IPS-15b (cell line): ENCODE results near the gene VPS52.

Source experiments
- H3K27me3 ChIP-seq: one replicate; pipeline ENCODE4 v1.6.1; 2013; ENCODE audit warnings: low read length; ENCODE audit not compliant: control insufficient read depth, insufficient read depth
- H3K36me3 ChIP-seq: one replicate; pipeline ENCODE4 v1.6.1; 2013; ENCODE audit warnings: low read length; ENCODE audit not compliant: control insufficient read depth, insufficient read depth
- H3K4me1 ChIP-seq: one replicate; pipeline ENCODE4 v1.6.1; 2013; ENCODE audit warnings: mild to moderate bottlenecking, low read length; ENCODE audit not compliant: control insufficient read depth, insufficient read depth
- H3K4me3 ChIP-seq: one replicate; pipeline ENCODE4 v1.5.1; 2013; ENCODE audit warnings: low read depth, low read length
- H3K9ac ChIP-seq: one replicate; pipeline ENCODE4 v1.6.1; 2013; ENCODE audit warnings: low read depth, mild to moderate bottlenecking, low read length
- H3K9me3 ChIP-seq: one replicate; pipeline ENCODE4 v1.6.1; 2013; ENCODE audit warnings: mild to moderate bottlenecking, low read length; ENCODE audit not compliant: control insufficient read depth, insufficient read depth

Gene VPS52, protein sequence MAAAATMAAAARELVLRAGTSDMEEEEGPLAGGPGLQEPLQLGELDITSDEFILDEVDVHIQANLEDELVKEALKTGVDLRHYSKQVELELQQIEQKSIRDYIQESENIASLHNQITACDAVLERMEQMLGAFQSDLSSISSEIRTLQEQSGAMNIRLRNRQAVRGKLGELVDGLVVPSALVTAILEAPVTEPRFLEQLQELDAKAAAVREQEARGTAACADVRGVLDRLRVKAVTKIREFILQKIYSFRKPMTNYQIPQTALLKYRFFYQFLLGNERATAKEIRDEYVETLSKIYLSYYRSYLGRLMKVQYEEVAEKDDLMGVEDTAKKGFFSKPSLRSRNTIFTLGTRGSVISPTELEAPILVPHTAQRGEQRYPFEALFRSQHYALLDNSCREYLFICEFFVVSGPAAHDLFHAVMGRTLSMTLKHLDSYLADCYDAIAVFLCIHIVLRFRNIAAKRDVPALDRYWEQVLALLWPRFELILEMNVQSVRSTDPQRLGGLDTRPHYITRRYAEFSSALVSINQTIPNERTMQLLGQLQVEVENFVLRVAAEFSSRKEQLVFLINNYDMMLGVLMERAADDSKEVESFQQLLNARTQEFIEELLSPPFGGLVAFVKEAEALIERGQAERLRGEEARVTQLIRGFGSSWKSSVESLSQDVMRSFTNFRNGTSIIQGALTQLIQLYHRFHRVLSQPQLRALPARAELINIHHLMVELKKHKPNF

DNA sequence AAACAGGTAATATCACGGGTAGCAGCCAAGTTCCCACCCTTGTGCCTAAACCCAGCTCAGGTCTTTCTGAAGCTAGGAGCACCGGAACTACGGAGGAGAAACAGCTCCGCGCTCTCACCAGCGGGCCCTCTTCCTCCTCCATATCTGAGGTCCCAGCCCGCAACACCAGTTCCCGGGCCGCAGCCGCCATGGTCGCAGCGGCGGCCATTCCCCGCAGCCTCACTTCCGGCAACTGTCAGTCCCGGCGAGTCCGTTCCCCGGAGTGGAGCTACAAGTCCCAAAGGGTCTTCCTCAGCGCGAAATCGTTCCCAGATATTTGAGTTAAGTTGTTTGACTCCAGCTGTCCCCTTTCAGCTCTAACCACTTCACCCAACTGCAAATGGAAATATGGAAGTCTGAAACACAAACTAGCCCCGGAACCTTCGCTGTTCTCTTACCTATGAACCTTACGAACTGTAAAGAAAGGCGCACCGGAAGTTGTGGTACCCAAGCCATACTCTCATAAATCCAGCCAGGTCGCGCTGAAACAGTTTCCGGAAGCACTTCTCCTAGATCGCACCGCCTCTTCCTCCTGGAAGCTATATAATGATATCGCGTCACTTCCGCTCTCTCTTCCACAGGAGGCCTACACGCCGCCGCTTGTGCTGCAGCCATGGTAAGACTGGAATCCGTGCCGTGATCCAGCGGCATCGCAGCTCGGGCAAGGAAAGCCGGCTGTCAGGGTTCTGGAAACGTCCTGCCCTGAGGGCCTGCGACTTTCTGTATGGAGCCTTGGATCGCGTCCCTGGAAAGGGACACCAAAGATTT, at the start of gene VPS52, which contains the start of gene RPS18:
Gene VPS52 (minus strand): TSS at position 409 of the 807 bp plus-strand sequence. CDS start 201 bp downstream, at position 208.
Gene RPS18 (plus strand): TSS at position 608 of the 807 bp plus-strand sequence. CDS start 45 bp downstream, at position 653.
- peak within 1 kb of the TSS; percentile 100 for H3K9ac ChIP-seq
- H3K4me3 ChIP-seq = peak within 1 kb of the TSS; percentile 93
- H3K27me3 ChIP-seq = no peaks in the 10 kb centered on the region
- H3K4me1 ChIP-seq = peaks cover 12% of the 10 kb centered on the region
- peaks cover 59% of the 10 kb centered on the region for H3K36me3 ChIP-seq
- no peaks in the 10 kb centered on the region for H3K9me3 ChIP-seq

- peak overlapping the region; percentile 78 for H3K4me3 ChIP-seq
- H3K36me3 ChIP-seq = peaks cover 27% of the 10 kb centered on the region
- H3K27me3 ChIP-seq = no peaks in the 10 kb centered on the region
- no peaks in the 10 kb centered on the region for H3K9me3 ChIP-seq
- H3K4me1 ChIP-seq = peaks cover 17% of the 10 kb centered on the region
- H3K9ac ChIP-seq = no peak overlapping the region
Observed at GRCh38 chr6:33321227-33321626, 49.6 kb upstream of the VPS52 start.

GRCh38 chr6:33320315-33321181, 48.9 kb upstream of the VPS52 start:
- H3K36me3 ChIP-seq = peaks cover 30% of the 10 kb centered on the region
- H3K27me3 ChIP-seq = no peaks in the 10 kb centered on the region
- H3K4me3 ChIP-seq = peak overlapping the region; percentile 22
- no peaks in the 10 kb centered on the region for H3K9me3 ChIP-seq
- no peak overlapping the region for H3K9ac ChIP-seq
- peaks cover 17% of the 10 kb centered on the region for H3K4me1 ChIP-seq

DNA sequence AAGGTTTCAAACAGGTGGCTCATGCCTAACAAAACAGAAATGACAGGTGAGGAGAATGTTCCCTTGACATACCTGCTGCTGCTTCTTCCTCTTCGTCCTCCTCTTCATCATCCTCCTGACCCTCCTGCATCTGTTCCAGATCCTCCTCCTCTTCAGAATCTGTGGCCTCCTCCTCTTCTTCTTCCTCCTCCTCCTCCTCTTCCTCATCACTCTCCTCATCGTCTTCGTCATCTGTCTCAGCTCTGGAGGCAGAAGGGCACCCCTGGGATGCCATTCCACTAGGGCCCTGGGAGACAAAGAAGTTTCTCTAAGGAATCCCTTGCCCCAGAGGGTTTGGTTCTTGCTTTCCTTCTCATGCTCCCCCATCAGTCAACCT, 48.3 kb upstream of the VPS52 start:
- Histone ChIP-seq H3K36me3 (peaks cover 30% of the 10 kb centered on the region), H3K4me1 (peaks cover 21% of the 10 kb centered on the region), H3K27me3 (no peaks in the 10 kb centered on the region), H3K9ac (no peak overlapping the region), H3K4me3 (no peak overlapping the region), H3K9me3 (no peaks in the 10 kb centered on the region)

DNA sequence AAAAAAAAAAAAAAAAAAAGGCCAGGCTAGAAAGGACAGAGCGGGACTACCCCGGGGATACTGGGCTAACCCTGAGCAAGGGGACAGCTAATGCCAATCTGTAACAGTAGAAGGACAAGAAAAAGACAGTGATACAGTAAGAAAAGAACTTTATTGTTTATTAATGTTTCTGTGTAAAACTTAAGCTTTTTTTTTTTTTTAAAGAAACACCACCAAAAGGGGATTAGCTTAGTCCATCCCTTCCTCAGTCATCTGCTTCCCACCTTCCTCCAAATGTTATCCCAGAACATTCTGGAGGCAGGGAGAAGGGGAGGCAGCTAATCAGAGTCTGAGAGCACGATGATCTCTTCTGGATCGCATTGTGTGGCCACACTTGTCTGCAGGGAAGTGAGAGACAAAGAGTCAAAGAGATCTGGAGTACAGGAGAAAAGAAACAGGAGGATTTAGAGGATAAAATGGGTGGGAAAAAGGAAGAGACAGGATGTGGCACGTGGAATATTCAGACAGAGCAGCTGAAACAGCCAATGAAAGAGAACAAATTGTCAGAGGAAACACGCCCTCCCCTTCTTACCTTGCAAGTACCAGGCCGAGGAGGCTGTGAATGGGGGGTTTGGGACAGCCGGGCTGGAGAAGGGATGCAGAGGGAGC, 46.9 kb upstream of the VPS52 start:
- H3K4me1 ChIP-seq = peaks cover 16% of the 10 kb centered on the region

GRCh38 chr6:33317669-33318425, 46.2 kb upstream of the VPS52 start, which contains the start of gene ZBTB22:
Gene ZBTB22 (minus strand): TSS chr6:33317744. CDS start chr6:33316916, 828 bp downstream.
- Histone ChIP-seq H3K4me3 (peak within 1 kb of the TSS; percentile 88), H3K36me3 (peaks cover 30% of the 10 kb centered on the region), H3K9me3 (no peaks in the 10 kb centered on the region), H3K4me1 (peaks cover 16% of the 10 kb centered on the region), H3K27me3 (no peaks in the 10 kb centered on the region), H3K9ac (peak within 1 kb of the TSS; percentile 71)

More for the DNA sequence above, 46.9 kb upstream of the VPS52 start:
- Histone ChIP-seq H3K9ac (no peak overlapping the region), H3K36me3 (peaks cover 30% of the 10 kb centered on the region), H3K9me3 (no peaks in the 10 kb centered on the region), H3K27me3 (no peaks in the 10 kb centered on the region), H3K4me3 (peak overlapping the region; percentile 88)

DNA sequence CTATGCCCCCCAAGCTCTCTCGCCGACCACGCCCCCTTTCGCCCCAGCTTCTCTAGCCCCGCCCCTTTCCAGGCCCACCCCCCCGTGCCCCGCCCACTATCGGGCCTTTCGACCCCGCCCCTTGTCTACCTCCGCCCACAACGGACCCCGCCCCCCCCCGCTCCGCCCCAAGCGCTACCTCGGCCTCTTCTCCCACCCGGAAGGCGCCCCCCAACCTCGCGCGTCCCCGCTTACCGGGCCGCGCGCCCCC, 45.7 kb upstream of the VPS52 start:
- Histone ChIP-seq H3K4me3 (peak overlapping the region; percentile 54), H3K9me3 (no peaks in the 10 kb centered on the region), H3K4me1 (peaks cover 16% of the 10 kb centered on the region), H3K36me3 (peaks cover 30% of the 10 kb centered on the region), H3K9ac (no peak overlapping the region), H3K27me3 (no peaks in the 10 kb centered on the region)

GRCh38 chr6:33316603-33317418, 45.1 kb upstream of the VPS52 start:
- Histone ChIP-seq H3K4me1 (peaks cover 16% of the 10 kb centered on the region), H3K36me3 (peaks cover 30% of the 10 kb centered on the region), H3K9ac (no peak overlapping the region), H3K4me3 (peak overlapping the region; percentile 54), H3K27me3 (no peaks in the 10 kb centered on the region), H3K9me3 (no peaks in the 10 kb centered on the region)

DNA sequence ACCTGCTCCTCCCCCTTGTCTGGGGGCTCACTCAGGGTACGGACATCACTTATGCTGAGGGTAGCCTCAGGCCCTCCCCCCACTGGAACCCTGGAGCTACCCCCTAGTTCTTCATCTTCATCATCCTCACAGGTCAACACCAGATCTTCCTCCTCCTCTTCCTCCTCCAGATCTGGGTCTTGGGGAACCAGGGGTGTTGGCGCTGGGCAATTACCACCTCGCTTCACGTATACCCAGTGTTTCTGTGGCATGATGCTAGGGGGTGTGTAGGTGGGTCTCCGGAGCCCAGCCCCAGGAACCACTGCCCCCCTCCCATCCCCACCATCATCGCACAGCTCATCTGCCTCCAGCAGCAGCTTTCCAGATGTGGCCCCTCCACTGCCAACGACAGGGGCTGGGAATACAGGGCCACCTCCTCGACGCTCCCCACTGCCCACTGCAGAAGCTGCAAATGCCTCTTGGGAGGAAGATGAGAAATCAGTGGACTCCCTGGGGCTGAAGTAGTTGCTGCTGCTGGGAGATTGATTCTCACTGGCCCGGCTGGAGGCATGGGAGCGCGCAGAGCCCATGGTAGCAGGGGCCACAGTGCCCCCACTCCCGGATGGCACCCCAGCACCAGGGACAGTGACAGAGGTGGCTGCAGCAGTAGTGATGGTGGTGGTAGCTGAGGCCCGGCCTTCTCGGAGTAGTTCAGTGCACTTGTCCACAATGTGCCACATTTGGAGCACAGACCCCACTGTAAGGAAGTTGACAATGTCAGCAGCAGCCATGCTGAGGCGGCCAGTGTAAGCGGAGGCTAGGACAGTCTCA, 44.3 kb upstream of the VPS52 start:
- no peaks in the 10 kb centered on the region for H3K27me3 ChIP-seq
- H3K9me3 ChIP-seq = no peaks in the 10 kb centered on the region
- H3K4me1 ChIP-seq = peaks cover 15% of the 10 kb centered on the region
- peaks cover 27% of the 10 kb centered on the region for H3K36me3 ChIP-seq
- no peak overlapping the region for H3K9ac ChIP-seq
- H3K4me3 ChIP-seq = peak overlapping the region; percentile 96
